CD4-positive, alpha-beta T cell treated with Interleukin-2 at 100 ng/mL for 4 hours (primary cell): ENCODE measurements around the gene KRTAP5-7.
"Not testable (repeated sequence)": the region's sequence is repeated elsewhere in the genome, so short reads cannot be mapped to it uniquely, and the experiment has no call there.

Experiments used
- DNase-seq: peaks from one replicate; pipeline ENCODE4 v3.0.0-alpha.2; 2020; ENCODE audit warnings: low spot score

Gene KRTAP5-7

GRCh38 chr11:71526796-71527575, at the start of gene KRTAP5-7:
TSS of gene KRTAP5-7 (plus strand) at chr11:71527267. CDS start at chr11:71527301, 34 bp downstream.
- DNase-seq: not testable (repeated sequence)

GRCh38 chr11:71477641-71478527, 49.2 kb upstream of the KRTAP5-7 start:
- DNase-seq: no peak

GRCh38 chr11:71478528-71478840, 48.6 kb upstream of the KRTAP5-7 start:
- no peak for DNase-seq

- DNase-seq: no peak
Measured at GRCh38 chr11:71481101-71481960, 45.7 kb upstream of the KRTAP5-7 start.

GRCh38 chr11:71482216-71482615, 44.9 kb upstream of the KRTAP5-7 start:
- DNase-seq: no peak

GRCh38 chr11:71482746-71483364, 44.2 kb upstream of the KRTAP5-7 start:
- DNase-seq: no peak

- DNase-seq: no peak
Measured at GRCh38 chr11:71483692-71484091, 43.4 kb upstream of the KRTAP5-7 start.

- DNase-seq: no peak
Measured at GRCh38 chr11:71484248-71485062, 42.6 kb upstream of the KRTAP5-7 start.

GRCh38 chr11:71485063-71485399, 42.0 kb upstream of the KRTAP5-7 start:
- DNase-seq: no peak

- no peak for DNase-seq
Measured at GRCh38 chr11:71485466-71485865, 41.6 kb upstream of the KRTAP5-7 start.

- DNase-seq: no peak
Measured at GRCh38 chr11:71486320-71486719, 40.7 kb upstream of the KRTAP5-7 start.

GRCh38 chr11:71488681-71489270, 38.3 kb upstream of the KRTAP5-7 start:
- no peak for DNase-seq

GRCh38 chr11:71489311-71490043, 37.6 kb upstream of the KRTAP5-7 start:
- DNase-seq: no peak

GRCh38 chr11:71490044-71490730, 36.9 kb upstream of the KRTAP5-7 start:
- no peak for DNase-seq

- no peak for DNase-seq
Measured at GRCh38 chr11:71490731-71491390, 36.2 kb upstream of the KRTAP5-7 start.

- DNase-seq: no peak
Measured at GRCh38 chr11:71491531-71491930, 35.5 kb upstream of the KRTAP5-7 start.

GRCh38 chr11:71491940-71492339, 35.1 kb upstream of the KRTAP5-7 start:
- no peak for DNase-seq

- no peak for DNase-seq
Measured at GRCh38 chr11:71495286-71496230, 31.5 kb upstream of the KRTAP5-7 start.
